Fibroblast of villous mesenchyme (primary cell): ENCODE data around the gene ZNF609. TPM values are rescaled to one million over a fixed set of nuclear protein-coding genes. Genes with fewer than 3 reads are reported as not detected.
A peak's percentile ranks its signal among the peaks of the same experiment; 100 is the strongest.

Experiments used
- DNase-seq: peaks from one replicate; pipeline ENCODE4 v3.0.0-alpha.2; 2010; ENCODE audit warnings: low read depth
- H3K4me3 ChIP-seq: 2 replicates; pipeline ENCODE4 v1.5.1; 2011; ENCODE audit warnings: low read depth, mild to moderate bottlenecking, low read length
- total RNA-seq: library from RNA; depleted of rRNA; stranded (reverse); fragments of >200 nt; gene quantifications from 2 replicates; pipeline ENCODE4 v1.2.3, GENCODE V29; 2012
- TF ChIP-seq, protein P1 (sequence below): IDR thresholded peaks from 2 replicates; pipeline ENCODE4 v1.5.1; 2012; ENCODE audit warnings: low read depth, mild to moderate bottlenecking, low read length; ENCODE audit not compliant: insufficient read depth

Gene ZNF609
- total RNA-seq, 1 donor = 22.5 TPM

DNA sequence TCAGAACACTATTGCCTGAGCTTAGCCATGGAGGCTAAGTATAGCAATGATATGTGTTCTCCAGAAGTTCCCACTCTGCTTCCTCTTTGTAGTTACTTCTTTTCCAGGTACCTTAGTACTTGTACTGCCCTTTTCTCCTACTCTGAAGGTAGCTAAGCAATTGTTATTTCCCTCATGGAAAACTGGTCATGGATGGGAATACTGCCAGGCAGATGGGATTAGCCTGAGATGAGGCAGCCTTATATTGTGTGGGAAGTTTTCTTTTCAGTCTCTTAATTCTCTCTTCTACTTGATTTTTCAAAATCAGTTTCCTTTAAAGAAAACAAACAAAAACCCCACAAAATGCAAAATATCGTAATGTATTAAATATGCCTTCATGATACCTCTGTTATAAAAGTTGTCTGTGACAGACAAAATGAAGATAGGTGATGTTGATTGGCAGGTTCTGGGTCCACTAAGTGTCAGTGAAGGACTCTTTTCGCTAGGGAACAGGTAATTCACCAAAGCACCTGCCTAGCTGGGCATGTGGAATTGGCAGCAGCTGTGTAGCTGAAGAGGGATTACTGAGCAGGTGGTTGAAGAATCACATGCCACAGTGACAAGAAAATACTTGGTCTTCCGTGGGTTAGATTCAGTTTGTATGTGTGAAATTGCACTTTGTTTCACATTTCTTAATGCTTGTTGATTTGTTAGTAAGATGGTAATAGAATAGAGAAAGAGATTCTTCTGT, 4.1 kb downstream of the ZNF609 start:
- TF ChIP-seq, protein P1, sequence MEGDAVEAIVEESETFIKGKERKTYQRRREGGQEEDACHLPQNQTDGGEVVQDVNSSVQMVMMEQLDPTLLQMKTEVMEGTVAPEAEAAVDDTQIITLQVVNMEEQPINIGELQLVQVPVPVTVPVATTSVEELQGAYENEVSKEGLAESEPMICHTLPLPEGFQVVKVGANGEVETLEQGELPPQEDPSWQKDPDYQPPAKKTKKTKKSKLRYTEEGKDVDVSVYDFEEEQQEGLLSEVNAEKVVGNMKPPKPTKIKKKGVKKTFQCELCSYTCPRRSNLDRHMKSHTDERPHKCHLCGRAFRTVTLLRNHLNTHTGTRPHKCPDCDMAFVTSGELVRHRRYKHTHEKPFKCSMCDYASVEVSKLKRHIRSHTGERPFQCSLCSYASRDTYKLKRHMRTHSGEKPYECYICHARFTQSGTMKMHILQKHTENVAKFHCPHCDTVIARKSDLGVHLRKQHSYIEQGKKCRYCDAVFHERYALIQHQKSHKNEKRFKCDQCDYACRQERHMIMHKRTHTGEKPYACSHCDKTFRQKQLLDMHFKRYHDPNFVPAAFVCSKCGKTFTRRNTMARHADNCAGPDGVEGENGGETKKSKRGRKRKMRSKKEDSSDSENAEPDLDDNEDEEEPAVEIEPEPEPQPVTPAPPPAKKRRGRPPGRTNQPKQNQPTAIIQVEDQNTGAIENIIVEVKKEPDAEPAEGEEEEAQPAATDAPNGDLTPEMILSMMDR = no peak
- H3K4me3 ChIP-seq = no peak overlapping the region
- DNase-seq = peak; percentile 31

DNA sequence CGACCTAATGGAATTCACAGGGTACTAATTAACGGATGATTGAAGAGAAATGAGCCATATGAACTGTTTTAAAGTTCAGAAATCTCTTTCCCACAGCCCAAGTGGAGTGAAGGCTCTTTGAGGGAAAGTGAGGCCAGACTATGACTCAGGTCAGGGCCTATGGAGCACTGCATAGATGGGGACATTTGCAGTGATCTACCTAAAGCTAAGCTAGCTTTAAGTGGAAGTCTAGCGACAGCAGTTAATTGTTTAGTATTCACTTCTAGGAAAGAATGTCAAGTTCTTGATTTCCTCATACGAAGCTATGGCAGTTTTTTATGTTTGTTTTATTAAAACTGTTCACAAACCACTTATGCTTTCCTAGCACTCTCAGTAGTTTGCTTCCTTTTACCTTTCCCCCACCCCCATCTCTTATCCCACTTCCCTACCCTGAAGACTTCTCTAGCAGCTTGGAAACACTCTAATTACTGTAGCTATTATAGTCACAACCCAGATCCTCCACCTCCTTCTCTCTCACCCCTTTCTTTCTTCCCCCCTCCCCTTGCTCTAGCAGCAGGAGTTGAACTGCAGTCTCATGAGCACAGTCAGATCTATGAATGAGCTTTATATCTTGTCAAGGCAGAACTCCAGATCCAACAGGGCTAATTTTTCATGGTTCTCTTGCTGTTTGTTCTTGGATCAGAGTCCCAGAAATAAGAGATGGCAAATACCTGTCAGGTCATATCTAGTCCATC, 6.2 kb downstream of the ZNF609 start:
- DNase-seq = no peak
- H3K4me3 ChIP-seq = no peak overlapping the region
- TF ChIP-seq, protein P1 = no peak

DNA sequence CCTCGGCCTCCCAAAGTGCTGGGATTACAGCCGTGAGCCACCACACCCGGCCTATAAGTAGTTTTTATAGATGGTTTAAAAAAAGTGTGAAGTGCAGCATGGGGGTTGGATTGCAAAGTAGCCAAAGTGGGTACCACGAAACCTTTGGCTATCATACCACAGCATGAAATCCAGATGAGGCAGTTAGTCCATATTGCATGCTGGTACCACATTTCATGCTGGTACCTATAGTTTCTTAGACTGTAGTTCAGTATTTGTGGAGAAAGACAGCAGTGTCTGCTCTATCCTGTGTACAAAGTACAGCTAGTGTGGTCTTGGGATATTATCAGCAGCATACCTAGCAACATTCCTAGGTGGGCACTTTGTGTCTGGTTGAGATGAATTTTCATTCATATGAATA, 11.8 kb downstream of the ZNF609 start:
- no peak overlapping the region for H3K4me3 ChIP-seq
- TF ChIP-seq, protein P1 = no peak
- DNase-seq = no peak

DNA sequence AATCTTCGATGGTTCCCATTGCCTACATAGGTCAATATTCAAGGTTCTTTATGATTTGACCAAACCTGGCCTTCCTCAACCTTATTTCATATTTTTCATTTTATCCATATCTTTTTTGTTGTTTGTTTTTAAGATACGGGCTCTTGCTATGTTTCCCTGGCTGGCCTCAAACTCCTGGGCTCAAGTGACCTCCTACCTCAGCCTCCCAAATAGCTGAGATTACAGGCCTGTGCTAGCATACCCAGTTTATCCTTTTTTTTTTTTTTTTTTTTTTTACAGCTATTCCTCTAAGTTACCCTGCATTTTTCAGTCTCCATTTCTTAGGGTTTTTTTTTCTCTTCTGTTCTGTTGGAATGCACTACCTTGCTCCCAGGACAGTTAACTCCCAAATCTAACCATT, 14.5 kb downstream of the ZNF609 start:
- DNase-seq = no peak
- no peak overlapping the region for H3K4me3 ChIP-seq
- TF ChIP-seq, protein P1 = no peak

DNA sequence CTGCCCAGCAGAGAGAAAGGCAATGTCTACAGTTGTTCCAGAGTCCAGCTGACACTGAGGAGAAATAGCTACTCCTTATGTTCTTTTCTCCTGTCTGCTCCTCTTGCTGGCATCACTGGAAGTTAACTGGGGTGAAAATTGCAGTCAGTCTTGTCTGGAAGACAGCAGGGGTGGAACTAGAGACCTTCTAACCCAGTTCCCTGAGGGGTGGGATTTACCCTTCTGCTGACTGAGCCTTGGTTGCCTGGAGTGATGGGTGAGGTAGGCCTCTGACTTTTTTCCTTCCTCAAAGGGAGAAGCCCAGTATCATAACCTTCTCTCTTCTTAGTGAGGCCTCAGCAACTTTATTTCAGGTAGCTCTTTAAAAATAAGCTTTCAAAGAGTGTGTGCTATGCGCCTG, 16.2 kb downstream of the ZNF609 start:
- no peak for DNase-seq
- no peak overlapping the region for H3K4me3 ChIP-seq
- TF ChIP-seq, protein P1 = no peak

DNA sequence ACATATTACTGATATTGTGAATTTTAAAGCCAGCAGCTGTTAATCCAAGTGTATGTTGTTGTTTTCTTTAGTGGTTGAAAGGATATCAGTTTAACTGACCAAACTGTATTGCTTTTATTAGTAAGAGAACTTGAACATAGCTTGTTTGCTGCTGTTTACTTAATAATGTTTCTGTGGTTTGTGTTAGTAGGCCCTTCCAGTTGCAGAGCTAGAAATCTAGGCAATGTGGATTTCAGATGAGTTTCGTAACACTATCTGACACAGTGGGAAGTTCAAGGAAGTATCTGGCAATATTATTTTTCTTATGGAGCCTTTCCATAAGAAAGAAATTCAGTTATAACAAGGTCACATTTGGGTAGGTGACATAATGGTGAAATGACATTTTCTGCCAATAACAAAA, 18.5 kb downstream of the ZNF609 start:
- no peak overlapping the region for H3K4me3 ChIP-seq
- TF ChIP-seq, protein P1 = no peak
- DNase-seq = peak; percentile 90
